HG02759 (cell line): ENCODE data around the gene TASOR2.

Source experiments
- ATAC-seq: cut with Tn5 transposase; IDR thresholded peaks from one replicate; pipeline ENCODE4 v1.9.1; 2021; ENCODE audit warnings: mild to moderate bottlenecking, moderate library complexity; ENCODE audit not compliant: unreplicated experiment

Gene TASOR2

GRCh38 chr10:5679606-5680005, 5.0 kb upstream of the TASOR2 start:
- ATAC-seq: no peak

GRCh38 chr10:5681930-5682329, 2.7 kb upstream of the TASOR2 start:
- no peak for ATAC-seq

- ATAC-seq: no peak
These were observed 1.6 kb upstream of the TASOR2 start for GRCh38 chr10:5683065-5683464.

GRCh38 chr10:5684971-5685763, 529 bp downstream of the TASOR2 start:
- ATAC-seq: peak; percentile 46

DNA sequence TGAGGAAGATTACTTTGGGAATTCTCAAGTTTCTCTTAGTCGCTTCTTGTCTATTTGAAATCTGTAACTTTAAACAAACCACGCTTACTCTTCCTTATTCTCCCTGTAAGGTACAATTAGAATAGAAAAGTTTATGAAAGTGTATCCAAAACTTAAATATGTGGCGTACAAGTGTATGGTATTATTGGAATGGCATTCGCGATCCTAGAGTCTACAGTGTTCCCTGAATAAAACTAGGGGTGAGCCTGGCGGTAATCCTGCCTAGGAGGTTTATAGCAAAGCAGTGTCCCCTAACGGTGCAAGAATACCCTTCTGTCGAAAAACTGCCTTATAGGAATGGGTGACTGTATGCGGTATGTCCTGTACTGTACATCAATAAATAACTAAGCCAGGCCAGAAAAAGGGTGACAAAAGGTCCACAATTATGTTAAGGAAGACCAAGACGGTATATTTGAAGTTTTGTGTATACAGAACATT, 1.2 kb downstream of the TASOR2 start:
- ATAC-seq: no peak

DNA sequence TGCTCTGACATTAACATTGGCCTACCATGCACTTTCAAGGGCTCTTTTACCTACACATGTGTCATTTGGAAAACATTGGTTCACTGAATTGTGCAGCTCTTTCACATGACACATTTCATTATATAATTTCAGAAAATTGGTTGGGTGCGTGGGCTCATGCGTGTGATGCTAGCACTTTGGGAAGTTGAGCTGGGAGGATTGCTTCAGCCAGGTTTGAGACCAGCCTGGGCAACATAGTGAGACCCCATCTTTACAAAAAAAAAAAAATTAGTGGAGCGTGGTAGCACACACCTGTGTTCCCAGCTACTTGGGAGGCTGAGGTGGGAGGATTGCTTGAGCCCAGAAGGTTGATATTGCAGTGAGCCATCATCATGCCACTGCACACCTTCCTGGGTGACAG, 3.9 kb downstream of the TASOR2 start:
- ATAC-seq: no peak

DNA sequence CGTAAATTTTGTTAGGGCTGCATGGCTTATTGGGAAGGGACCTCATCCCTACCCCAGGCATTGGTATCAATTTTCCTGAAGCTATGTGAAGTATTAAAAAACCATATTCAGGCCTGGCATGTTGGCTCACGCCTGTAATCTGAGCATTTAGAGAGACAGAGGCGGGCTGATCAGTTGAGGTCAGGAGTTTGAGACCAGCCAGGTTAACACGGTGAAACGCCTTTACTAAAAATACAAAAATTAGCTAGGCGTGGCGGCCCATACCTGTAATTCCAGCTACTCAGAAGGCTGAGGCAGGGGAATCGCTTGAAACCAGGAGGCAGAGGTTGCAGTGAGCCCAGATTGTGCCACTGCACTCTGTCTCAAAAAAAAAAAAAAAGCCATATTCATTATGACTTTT, 7.1 kb downstream of the TASOR2 start:
- no peak for ATAC-seq

DNA sequence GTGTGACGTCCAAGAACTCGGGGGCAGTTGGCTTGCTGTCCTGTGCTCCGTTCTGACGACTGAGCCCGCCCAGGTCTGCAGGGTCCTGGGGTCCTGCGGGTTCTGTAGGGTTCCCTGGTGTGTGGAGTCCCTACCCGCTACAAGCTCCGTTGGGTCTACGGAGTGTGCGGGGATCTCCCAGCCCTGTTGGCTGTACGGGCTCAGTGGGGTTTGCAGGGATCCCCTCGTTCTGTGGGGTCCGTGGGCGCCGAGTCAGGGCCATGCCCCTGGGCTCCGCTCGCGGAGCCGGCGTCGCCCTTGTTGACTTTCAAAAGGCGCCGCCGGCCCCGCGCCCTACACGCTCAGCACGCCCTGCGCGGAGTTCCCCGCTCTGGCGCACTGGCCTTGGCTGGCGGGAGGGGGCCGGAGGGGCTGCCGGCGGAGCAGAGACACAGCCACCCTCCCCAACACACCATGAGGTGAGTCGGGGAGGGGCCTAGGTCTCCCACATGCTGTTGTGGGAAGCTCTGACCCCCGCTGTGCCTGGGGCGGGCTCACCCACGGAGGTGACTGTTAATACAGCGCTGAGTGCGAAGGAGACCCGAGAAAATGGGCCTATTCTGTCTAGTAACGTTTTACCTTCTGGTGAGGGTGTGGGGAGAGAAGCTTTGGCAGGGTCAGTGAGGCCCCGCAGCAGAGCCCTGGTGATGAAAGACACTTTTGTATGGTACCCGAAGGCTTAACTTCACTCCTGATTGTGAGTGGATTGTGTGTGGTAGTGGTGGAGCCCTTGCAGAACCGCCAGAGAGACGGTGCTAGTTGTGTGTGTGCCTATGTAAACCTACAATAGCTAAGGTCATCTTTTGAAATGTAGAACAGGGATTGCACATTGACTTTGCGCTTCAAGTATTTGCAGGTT, 8.1 kb downstream of the TASOR2 start:
- peak; percentile 89 for ATAC-seq

DNA sequence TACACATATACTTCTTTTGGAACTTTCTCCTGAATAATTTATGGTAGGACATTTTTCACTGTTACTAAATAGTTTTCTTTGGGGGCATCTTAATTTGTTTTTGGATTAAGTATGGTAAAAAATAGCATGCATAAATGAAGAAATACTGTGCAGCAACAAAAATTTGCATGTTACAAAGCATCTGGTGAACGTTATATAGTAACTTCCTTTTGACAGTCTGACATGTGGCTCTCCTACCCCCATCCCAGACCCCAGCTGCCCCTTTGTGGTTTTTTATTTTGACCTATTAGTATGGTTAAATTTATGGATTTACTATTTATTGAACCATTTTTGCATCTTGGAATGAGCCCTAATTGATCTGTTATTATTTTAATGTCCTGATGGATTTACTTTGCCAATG, 9.9 kb downstream of the TASOR2 start:
- ATAC-seq: no peak

- ATAC-seq: no peak
These were observed 12.7 kb downstream of the TASOR2 start for GRCh38 chr10:5697342-5697741.

DNA sequence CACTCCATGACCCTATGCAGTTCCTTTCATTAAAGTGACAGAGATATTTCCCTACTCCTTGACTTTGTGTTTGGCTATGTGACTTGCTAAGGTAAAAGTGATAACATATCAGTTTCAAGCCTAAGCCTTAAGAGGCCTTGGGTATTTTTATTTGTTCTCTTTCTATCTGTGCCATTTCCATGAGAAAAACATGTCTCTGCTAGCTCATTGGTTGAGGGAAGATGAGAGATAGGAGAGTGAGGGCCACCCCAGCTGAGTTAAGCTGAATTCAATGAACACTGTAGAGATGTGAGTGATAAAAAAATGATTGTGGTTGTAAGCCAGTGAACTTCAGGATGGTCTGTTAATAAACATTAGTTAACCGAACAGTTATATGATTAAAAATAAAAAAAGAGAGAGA, 13.4 kb downstream of the TASOR2 start:
- no peak for ATAC-seq

GRCh38 chr10:5708356-5708755, 23.7 kb downstream of the TASOR2 start:
- no peak for ATAC-seq

DNA sequence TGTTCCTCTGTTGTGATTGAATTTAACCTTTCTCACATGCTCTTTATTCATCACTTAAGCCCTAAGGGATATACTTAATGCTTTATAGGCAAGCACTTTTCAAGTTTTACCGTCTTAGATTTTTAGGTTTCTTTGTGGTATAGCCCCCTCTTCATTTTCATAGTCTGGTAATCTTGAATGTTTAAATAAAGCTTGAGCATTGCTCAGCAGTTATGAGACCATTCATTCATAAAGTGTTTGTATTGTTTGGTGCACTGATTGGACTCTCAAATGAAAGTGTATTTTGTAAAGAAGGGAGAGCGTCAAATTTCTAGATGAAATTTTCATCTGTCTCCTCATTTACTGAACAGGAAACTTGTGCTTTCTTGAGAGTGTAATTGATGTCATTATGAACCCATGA, 25.2 kb downstream of the TASOR2 start:
- ATAC-seq: no peak

DNA sequence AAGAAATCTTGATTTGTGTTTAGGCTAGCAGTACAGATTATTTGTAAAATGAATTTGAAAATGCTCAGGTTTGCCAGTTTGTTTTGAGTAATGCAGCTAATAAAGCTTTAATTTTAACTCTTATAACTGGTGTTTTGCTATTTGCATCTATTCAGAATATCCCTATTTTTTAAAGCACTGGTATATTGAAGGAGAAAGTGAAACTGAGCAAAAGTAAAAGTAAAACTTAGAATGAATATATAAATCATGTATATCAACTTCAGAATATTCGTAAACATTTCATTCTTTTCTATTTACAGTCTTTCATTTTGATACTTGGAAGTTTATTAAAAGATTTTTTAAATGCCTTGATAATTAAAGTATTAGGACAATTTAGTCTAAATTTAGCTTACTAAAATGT, 26.2 kb downstream of the TASOR2 start:
- no peak for ATAC-seq

GRCh38 chr10:5711642-5712041, 27.0 kb downstream of the TASOR2 start:
- ATAC-seq: no peak

DNA sequence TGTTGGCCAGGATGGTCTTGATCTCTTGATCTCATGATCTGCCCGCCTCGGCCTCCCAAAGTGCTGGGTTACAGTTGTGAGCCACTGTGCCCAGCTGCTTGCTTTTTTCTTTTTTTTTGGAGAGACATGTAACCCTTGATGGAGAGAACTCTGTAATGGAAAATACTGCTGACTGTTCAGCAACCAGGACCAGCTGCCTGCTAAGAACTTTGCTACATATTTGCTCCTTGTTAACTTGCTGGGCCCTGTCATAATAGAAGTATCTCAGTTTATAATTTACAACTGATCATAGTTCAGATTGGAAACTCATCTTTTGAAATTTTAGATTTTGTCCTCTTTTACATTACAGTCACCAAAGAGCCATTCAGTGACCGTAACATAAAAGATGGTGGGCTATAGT, 34.9 kb downstream of the TASOR2 start:
- ATAC-seq: no peak

GRCh38 chr10:5720182-5720581, 35.5 kb downstream of the TASOR2 start:
- no peak for ATAC-seq

DNA sequence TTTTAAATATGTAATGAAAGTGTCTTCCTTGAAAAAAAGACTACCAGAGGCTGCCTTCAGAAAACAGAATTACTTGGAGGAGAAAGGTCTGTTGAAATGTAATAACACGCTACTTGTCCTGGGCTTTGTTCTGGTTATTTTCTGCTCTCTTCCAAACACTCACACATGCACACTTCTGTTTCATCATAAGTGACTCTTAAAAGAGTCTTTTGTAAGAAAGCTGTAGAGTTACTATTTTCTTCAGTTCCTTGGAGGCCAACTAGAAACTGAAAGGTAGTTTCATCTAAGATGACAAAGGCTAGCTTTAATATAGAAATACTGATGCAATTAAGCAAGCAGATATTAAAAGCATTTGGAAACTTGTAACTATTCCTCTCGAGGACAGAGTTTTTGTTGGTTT, 39.1 kb downstream of the TASOR2 start:
- ATAC-seq: no peak

GRCh38 chr10:5730766-5731165, 46.1 kb downstream of the TASOR2 start:
- ATAC-seq: no peak

DNA sequence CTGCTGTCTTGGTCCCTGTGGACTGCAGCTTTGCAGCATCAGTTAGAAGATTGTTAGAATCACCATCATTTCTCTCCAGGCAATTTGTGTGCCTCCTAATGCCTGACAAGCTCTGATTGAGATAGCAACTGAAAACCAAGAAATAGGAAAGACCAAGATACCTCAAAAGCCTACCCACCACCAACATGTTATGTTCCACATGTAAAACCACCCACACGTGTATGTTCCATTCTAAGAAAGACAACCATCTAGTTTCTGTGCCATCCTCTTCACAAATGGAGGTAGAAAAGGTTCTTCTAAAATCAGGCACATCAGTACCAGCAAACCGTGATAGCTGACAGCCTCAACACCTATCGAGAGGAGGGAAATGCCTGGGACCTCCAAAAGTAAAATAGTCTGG, 46.9 kb downstream of the TASOR2 start:
- ATAC-seq: no peak

DNA sequence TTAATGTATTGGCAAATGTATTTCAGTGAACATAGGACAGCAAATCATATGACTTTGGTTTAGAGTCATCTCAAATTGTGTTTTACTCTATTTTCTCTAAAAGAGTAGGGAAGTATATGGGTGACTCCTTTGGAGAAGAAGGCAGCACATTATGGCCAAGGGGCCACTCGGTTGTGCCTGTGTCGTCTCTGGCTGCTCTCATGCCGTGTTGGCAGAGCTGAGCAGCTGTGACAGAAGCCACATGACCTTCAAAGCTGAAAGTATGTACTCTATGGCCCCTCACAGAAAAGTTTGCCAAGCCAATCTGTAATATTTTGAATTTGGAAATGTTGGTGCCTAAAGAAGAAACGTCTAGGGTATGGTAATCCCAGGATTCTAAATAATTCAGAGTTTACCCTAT, 47.5 kb downstream of the TASOR2 start:
- no peak for ATAC-seq
